Cardiac septum (tissue), 1 donor: ENCODE data around the gene MARCHF2. TPM values are rescaled to one million over a fixed set of nuclear protein-coding genes. Genes with fewer than 3 reads are reported as not detected.
"Not testable (repeated sequence)": the region's sequence is repeated elsewhere in the genome, so short reads cannot be mapped to it uniquely, and the experiment has no call there.

Source experiments
- DNase-seq: peaks from one replicate; pipeline ENCODE4 v3.0.0-alpha.2; 2020; ENCODE audit warnings: low spot score
- intact Hi-C: fragments of 100-400 bp; cut with DNase I; formaldehyde crosslinking; loops from one replicate; pipeline ENCODE4 v1.14.0; 2022
- total RNA-seq: library from RNA; stranded (reverse); fragmentation: NEBNext Ultra II Directional; extraction: Animal tissue kit (Norgen Biotek cat#: 25700); gene quantifications from one replicate; pipeline ENCODE4 v1.2.1, GENCODE V29; 2021
- donor health status: DM: no; HTN: no; CAD: no.

MARCHF2 gene
- total RNA-seq, 1 donor from 2014 or later = 84.3 TPM

DNA sequence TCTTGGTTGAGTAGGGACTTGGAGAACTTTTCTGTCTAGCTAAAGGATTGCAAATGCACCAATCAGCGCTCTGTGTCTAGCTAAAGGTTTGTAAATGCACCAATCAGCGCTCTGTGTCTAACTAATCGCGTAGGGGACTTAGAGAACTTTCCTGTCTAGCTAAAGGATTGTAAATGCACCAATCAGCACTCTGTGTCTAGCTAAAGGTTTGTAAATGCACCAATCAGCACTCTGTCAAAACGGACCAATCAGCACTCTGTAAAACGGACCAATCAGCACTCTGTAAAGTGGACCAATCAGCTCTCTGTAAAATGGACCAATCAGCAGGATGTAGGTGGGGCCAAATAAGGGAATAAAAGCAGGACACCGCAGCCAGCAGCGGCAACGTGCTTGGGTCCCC is 26.7 kb upstream of the MARCHF2 start:
- DNase-seq, intact Hi-C loops: not testable (repeated sequence)

- no peak for DNase-seq
- intact Hi-C loops = no loop called here
These were observed 26.1 kb upstream of the MARCHF2 start for GRCh38 chr19:8386990-8387389.

DNA sequence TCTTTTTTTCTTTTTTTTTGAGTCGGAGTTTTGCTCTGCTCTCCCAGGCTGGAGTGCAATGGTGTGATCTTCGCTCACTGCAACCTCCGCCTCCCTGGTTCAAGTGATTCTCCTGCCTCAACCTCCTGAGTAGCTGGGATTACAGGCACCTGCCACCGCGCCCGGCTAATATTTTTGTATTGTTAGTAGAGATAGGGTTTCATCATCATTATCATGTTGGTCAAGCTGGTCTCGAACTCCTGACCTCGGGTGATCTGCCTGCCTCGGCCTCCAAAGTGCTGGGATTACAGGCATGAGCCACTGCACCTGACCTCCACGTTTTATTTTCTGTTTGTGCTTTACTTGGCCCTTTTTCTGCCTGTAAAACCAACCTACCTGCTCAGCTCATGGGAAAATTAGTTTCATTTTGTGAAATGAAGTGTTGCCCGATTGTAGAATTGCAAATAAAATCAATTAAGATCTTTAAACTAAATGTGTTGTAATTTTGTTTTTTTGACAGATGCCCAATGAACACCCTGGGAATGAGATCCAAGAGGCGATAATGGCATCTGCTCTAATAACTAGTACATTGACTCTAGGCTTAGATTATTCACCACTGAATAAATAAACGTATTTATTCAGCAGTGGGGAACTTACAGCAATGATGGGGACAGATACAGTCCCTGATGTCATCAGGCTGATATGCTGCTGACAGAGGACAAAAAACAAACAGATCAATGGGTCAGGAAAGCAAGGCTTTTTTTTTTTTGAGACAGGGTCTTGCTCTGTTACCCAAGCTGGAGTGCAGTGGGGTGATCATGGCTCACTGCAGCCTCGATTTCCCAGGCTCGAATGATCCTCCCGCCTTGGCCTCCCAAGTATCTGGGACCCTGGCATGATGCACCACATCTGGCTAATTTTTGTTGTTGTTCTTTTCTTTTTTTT is 25.2 kb upstream of the MARCHF2 start:
- DNase-seq = no peak
- intact Hi-C loops = no loop called here

- no peak for DNase-seq
- intact Hi-C loops = no loop called here
These were observed 24.5 kb upstream of the MARCHF2 start for GRCh38 chr19:8388612-8388958.

DNA sequence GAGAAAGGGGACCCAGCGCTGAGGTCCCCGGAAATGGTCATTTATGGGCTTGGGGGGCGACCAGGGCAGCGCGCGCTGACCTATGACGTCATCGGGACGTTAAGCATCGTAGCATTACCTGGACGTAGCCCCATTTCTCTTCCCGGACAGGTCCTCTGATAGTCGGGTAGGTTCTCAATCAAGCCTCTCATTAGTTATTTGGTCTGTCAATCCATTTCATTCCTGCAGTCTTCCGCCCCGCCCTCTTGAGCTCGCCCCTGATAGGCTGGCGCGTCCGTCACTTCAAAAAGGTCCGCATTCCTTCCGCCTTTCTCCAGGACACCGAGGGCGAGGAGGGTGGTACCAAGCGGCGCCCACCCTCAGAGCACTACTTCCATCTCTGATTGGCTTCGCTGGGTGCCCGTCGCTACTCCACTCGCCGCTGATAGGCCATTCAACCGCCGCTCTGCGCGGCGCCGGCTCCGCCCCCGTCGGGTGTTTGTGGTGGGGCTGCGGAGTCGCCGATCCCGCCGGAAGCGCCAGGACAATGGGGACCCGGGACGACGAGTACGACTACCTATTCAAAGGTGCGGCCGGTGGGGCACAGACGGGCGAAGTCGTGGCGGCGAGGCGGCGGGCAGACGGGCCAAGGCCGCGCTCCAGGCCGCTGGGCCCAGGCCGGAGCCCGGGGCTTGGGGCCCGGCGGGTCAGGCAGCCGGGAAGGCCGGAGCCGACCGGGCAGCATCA is 23.1 kb upstream of the MARCHF2 start, which contains the start of gene RAB11B:
Gene RAB11B (plus strand): TSS at position 470 of the 726 bp plus-strand sequence. CDS start 57 bp downstream, at position 527.
- intact Hi-C loops = no loop called here
- DNase-seq = peak; percentile 99

- intact Hi-C loops = no loop called here
- DNase-seq = peak; percentile 99
These were observed 22.5 kb upstream of the MARCHF2 start for GRCh38 chr19:8390617-8390981.

- intact Hi-C loops = loop anchor here (1.0 kb wide), 1 partner anchor 29 kb away; no protein-coding TSS in a partner anchor
- DNase-seq = no peak
These were observed 21.7 kb upstream of the MARCHF2 start for GRCh38 chr19:8391198-8392016.

- intact Hi-C loops = no loop called here
These were observed 21.0 kb upstream of the MARCHF2 start for GRCh38 chr19:8392017-8392591.

GRCh38 chr19:8393192-8393870 is 19.8 kb upstream of the MARCHF2 start:
- no peak for DNase-seq
- intact Hi-C loops = no loop called here

More at GRCh38 chr19:8392017-8392591, 21.0 kb upstream of the MARCHF2 start:
- DNase-seq = no peak

DNA sequence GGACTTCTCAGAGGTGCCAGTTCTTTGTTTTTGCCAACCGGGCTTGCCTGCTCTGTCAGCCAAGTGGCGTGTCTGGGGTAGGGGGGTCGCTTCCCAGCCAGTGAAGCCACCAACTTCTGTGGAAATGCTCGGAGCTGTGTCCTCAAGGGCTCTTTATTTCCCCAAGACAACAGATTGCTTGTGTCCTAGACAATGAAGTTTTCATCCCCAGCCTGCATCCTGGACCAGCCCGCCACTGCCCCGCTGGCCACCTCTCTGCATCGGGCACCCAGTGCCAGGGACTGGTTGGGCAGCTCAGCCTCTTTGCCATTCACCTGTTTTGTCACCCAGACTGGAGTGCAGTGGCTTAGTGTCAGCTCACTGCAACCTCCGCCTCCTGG is 19.2 kb upstream of the MARCHF2 start:
- DNase-seq = no peak
- intact Hi-C loops = no loop called here

DNA sequence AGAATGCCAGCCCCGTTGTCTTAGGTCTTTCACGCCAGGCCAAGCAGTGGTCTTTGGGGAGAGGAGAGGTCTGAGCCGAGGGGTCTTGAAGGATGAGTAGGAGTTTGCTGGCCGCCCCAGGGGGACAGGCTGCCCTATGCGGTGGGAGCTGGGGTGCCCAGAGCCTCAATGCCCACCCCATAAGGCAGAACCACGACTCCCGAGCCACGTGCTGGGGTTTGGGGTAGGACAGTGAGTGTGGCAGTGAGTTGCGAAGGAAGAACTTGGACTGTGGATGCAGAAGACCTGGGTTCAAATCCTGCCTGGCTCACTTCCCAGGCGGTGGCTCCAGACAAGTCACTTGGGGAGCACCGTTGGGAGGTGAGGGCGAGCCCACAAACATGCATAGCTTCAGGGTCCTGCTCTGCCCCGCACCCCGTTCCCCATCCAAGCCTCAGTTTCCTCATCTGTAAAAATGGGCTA is 17.5 kb upstream of the MARCHF2 start:
- intact Hi-C loops = loop anchor here (2.0 kb wide), 1 partner anchor 41 kb away; no protein-coding TSS in a partner anchor
- DNase-seq = no peak

GRCh38 chr19:8396185-8396562 is 16.9 kb upstream of the MARCHF2 start:
- DNase-seq = no peak
- intact Hi-C loops = loop anchor here (2.0 kb wide), 1 partner anchor 41 kb away; no protein-coding TSS in a partner anchor

GRCh38 chr19:8396563-8397203 is 16.4 kb upstream of the MARCHF2 start:
- DNase-seq = no peak
- intact Hi-C loops = loop anchor here (2.0 kb wide), 1 partner anchor 42 kb away; no protein-coding TSS in a partner anchor

DNA sequence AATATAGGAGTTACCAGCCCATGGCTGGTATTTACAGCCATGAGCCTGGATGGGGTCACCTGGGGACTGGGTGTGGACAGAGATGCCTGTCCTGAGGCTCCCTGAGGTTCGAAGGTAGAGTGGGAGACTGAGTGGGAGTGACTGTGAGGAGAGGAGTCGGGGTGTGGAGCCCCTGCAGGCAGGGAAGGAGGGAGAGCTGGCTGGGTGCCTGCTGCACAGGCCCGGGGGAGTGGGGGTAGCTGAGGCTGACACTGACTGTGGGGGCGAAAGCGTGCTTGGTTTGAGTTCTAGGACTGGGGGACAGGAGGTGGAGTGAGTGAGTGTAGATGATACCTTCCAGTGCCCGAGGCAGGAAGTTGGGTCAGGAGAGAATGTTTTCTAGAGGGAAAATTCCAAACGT is 15.8 kb upstream of the MARCHF2 start:
- DNase-seq = no peak
- intact Hi-C loops = loop anchor here (2.0 kb wide), 1 partner anchor 42 kb away; no protein-coding TSS in a partner anchor

- intact Hi-C loops = loop anchor here (2.0 kb wide), 1 partner anchor 43 kb away; no protein-coding TSS in a partner anchor
- DNase-seq = no peak
These were observed 15.3 kb upstream of the MARCHF2 start for GRCh38 chr19:8397746-8398310.

GRCh38 chr19:8398311-8398771 is 14.8 kb upstream of the MARCHF2 start:
- intact Hi-C loops = no loop called here
- DNase-seq = no peak

- intact Hi-C loops = no loop called here
- DNase-seq = no peak
These were observed 13.4 kb upstream of the MARCHF2 start for GRCh38 chr19:8399681-8400188.
